Neural cell (in vitro differentiated cells): ENCODE results near the gene WBP4.

ENCODE experiments used
- CTCF ChIP-seq: fragments of 450-650 bp; IDR thresholded peaks from 2 replicates; pipeline ENCODE4 v1.5.1; 2014; ENCODE audit warnings: antibody characterized with exemption, mild to moderate bottlenecking, moderate library complexity; ENCODE audit not compliant: poor library complexity, severe bottlenecking
- EP300 ChIP-seq: fragments of 450-650 bp; conservative IDR thresholded peaks from 2 replicates; pipeline ENCODE4 v1.6.1; 2014; ENCODE audit warnings: antibody characterized with exemption, mild to moderate bottlenecking, moderate library complexity; ENCODE audit not compliant: poor library complexity, severe bottlenecking
- MXI1 ChIP-seq: fragments of 450-650 bp; conservative IDR thresholded peaks from 2 replicates; pipeline ENCODE4 v1.6.1; 2014; ENCODE audit warnings: antibody characterized with exemption, mild to moderate bottlenecking; ENCODE audit not compliant: poor library complexity, severe bottlenecking
- POLR2AphosphoS5 ChIP-seq: IDR thresholded peaks from 2 replicates; pipeline ENCODE4 v1.6.1; 2012
- REST ChIP-seq: IDR thresholded peaks from 2 replicates; pipeline ENCODE4 v1.6.1; 2012; ENCODE audit warnings: borderline replicate concordance
- TAF1 ChIP-seq: IDR thresholded peaks from 2 replicates; pipeline ENCODE4 v1.6.1; 2012; ENCODE audit warnings: low read depth

- TF ChIP-seq EP300 (no peak), CTCF (no peak), REST (no peak), POLR2AphosphoS5 (no peak), TAF1 (no peak), MXI1 (no peak)
These were observed 37.5 kb downstream of the WBP4 start for GRCh38 chr13:41098761-41099160.
